NT2/D1 (cell line): ENCODE data around the gene SEMA7A.
"Not testable (repeated sequence)": the region's sequence is repeated elsewhere in the genome, so short reads cannot be mapped to it uniquely, and the experiment has no call there.

Experiments
- DNase-seq: peaks from one replicate; pipeline ENCODE4 v3.0.0-alpha.2; 2011; ENCODE audit warnings: low read depth, low spot score
- H3K27me3 ChIP-seq: 2 replicates; pipeline ENCODE4 v1.6.0; 2011; ENCODE audit warnings: mild to moderate bottlenecking; ENCODE audit not compliant: insufficient read length, insufficient read depth
- H3K36me3 ChIP-seq: 2 replicates; pipeline ENCODE4 v1.6.1; 2011; ENCODE audit warnings: mild to moderate bottlenecking, low read length, mixed read lengths; ENCODE audit not compliant: insufficient read depth, insufficient read length
- H3K4me1 ChIP-seq: 2 replicates; pipeline ENCODE4 v1.5.1; 2011; ENCODE audit not compliant: insufficient read depth, insufficient read length
- H3K4me3 ChIP-seq: 2 replicates; pipeline ENCODE4 v1.5.1; 2011; ENCODE audit warnings: low read depth; ENCODE audit not compliant: insufficient read length
- H3K9ac ChIP-seq: 2 replicates; pipeline ENCODE4 v1.6.0; 2011; ENCODE audit warnings: low read depth; ENCODE audit not compliant: insufficient read length
- H3K9me3 ChIP-seq: 2 replicates; pipeline ENCODE4 v1.5.1; 2011; ENCODE audit warnings: mild to moderate bottlenecking, low read length; ENCODE audit not compliant: insufficient read depth
- SUZ12 ChIP-seq: IDR thresholded peaks from 2 replicates; pipeline ENCODE4 v1.6.1; 2011; ENCODE audit not compliant: insufficient read length, insufficient read depth; ENCODE audit errors: extremely low read depth
- YY1 ChIP-seq: IDR thresholded peaks from 2 replicates; pipeline ENCODE4 v1.6.1; 2011; ENCODE audit not compliant: insufficient read length, insufficient read depth
- ZNF274 ChIP-seq: IDR thresholded peaks from 2 replicates; pipeline ENCODE4 v1.6.1; 2011; ENCODE audit warnings: mild to moderate bottlenecking, low read depth, low read length

The SEMA7A gene

DNA sequence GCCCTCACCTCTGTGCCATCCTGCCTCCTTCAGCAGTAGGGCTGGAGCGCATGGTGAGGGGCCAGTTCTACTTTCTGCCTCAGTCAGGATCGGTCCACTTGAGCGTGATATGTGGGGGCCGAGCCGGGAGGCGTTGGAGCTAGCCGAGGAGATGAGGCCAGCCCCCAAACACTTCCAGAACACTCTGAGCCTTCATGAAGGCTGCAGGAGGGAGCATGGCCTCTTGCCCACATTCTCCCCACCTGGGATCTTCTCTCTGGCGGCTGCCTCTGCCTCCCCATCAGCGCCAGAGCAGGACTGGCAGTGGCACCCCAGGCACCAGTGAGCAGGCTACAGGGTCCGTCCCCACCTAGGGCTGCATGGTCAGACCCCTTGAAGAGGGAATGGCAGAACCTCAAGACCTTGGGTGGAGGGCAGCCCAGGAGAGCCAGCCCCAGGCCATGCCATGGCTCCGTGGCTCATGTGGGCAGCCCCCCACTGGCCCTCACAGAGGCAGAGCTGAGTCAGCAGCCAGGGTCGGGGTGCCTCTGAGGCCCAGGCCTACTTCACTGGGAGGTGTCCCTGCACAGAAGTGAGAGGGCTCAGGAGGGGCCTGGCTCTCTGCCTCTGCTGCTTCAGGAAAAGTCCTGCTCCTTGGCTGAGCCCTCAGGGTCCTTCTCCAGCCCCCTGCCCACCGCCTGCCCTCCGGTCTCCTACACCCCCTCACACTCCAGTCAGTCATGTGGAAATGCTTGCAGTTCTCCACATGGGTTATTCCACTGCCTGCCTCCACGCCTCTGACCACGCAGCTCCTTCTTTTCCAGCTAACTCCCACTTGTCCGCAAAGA lies 38.2 kb downstream of the SEMA7A start:
- TF ChIP-seq YY1 (no peak), SUZ12 (no peak), ZNF274 (no peak)
- no peaks in the 10 kb centered on the region for H3K36me3 ChIP-seq
- H3K27me3 ChIP-seq = peaks cover 3% of the 10 kb centered on the region
- DNase-seq = no peak
- H3K9me3 ChIP-seq = no peaks in the 10 kb centered on the region
- H3K9ac ChIP-seq = no peak overlapping the region
- no peak overlapping the region for H3K4me3 ChIP-seq
- H3K4me1 ChIP-seq = peaks cover 30% of the 10 kb centered on the region

DNA sequence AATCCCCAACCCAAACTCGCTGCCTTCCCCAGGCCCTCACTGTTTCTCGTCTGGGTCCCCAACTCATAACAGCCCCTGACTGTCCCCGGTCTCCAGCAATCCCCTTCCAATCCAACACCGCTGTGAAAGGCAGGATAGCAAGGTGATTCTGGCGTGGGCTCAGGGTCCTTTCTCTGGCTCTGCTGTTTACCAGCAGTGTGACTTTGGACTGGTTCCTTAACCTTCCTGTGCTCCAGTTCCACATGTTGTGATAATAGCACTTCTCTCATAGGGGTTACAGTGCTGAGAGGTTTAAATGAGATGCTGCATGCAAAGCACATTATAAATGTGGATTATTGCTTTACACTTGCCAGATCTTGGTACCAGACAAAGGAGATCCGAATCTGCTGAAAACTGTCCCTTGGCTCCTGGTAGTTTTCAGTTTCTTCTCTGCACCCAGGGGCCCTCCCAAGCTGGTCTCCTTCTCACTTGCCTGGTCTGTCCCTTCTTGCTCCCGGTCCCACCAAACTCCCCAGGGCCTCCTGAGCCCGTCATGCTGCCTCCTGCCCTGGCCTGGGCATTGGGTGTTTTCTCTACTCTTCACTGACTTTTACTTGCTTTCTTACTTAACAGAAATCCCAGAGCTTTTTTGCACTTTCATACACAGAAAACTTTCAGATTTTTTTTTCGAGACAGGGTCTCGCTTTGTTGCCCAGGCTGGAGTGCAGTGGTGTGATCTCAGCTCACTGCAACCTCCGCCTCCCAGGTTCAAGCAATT lies 39.5 kb downstream of the SEMA7A start:
- no peak for DNase-seq
- Histone ChIP-seq H3K27me3 (peaks cover 3% of the 10 kb centered on the region), H3K9me3 (no peaks in the 10 kb centered on the region), H3K36me3 (no peaks in the 10 kb centered on the region), H3K4me3 (no peak overlapping the region), H3K9ac (no peak overlapping the region), H3K4me1 (peaks cover 34% of the 10 kb centered on the region)
- TF ChIP-seq ZNF274 = no peak
- TF ChIP-seq SUZ12 = no peak
- no peak for TF ChIP-seq YY1

DNA sequence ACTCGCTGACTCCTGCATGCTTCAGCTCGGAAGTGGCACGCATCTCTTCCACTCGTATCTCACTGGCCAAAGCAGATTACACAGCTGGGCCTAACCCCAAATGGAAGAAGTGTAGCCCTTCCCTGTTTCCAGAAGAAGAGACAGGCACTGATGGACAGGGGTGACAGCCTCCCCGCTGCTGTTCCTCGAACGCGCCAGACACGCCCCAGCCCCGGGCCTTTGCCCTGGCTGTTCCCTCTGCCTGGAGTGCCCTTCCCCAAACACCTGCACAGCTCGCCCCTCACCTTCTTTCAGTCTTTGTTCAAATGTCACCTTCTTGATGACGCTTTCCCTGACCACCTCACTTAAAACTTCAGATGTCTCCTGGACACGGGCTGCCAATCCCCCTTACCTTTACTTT lies 40.3 kb downstream of the SEMA7A start:
- Histone ChIP-seq H3K9me3 (no peaks in the 10 kb centered on the region), H3K9ac (no peak overlapping the region), H3K36me3 (no peaks in the 10 kb centered on the region), H3K4me3 (no peak overlapping the region), H3K27me3 (peaks cover 3% of the 10 kb centered on the region), H3K4me1 (peaks cover 40% of the 10 kb centered on the region)
- TF ChIP-seq SUZ12 (no peak), YY1 (no peak), ZNF274 (no peak)
- DNase-seq = no peak

DNA sequence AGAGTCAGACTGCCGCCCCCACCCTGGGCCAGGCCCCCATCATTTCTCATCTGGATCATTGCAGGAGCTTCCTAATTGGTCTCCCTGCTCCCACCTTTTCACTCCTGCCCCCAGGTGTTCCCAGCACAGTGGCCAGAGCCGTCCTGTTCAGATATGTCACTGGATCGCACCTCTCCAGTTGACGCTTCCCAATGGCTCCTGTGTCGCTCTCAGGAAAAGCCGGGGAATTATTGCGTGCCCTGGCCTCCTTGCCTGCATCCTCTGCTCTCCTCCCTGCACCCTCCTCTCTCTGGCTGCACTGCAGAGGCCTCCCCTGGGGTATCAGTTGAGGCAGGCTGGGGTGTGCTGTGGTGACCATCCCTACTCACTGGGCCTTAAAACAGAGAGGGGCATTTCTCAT lies 40.9 kb downstream of the SEMA7A start:
- peaks cover 38% of the 10 kb centered on the region for H3K4me1 ChIP-seq

DNA sequence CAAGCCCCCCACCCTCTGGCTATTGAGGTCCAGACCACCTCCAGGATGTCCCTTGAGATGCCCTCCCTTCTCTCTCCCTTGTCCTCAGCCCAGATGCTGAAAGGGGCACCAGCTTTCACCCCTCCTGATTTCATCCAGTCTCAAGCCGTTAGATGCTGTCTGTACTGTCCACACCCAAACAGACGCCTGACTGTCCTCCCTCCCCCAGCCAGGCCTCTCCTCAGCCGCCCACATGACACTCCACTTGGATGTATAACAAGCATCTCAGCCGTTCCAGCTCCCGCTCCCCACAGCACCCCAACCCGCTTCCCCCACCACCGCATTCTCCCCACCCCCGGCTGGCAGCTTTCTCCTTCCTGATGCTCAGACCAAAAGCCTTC lies 41.3 kb downstream of the SEMA7A start:
- Histone ChIP-seq H3K9ac (no peak overlapping the region), H3K4me1 (peaks cover 36% of the 10 kb centered on the region), H3K36me3 (no peaks in the 10 kb centered on the region), H3K27me3 (peaks cover 3% of the 10 kb centered on the region), H3K9me3 (no peaks in the 10 kb centered on the region), H3K4me3 (no peak overlapping the region)
- TF ChIP-seq ZNF274 (no peak), SUZ12 (no peak), YY1 (no peak)
- no peak for DNase-seq

More for the DNA sequence above, 40.9 kb downstream of the SEMA7A start:
- no peak overlapping the region for H3K4me3 ChIP-seq
- H3K9ac ChIP-seq = no peak overlapping the region
- H3K36me3 ChIP-seq = no peaks in the 10 kb centered on the region
- H3K27me3 ChIP-seq = peaks cover 3% of the 10 kb centered on the region
- no peak for TF ChIP-seq SUZ12
- no peaks in the 10 kb centered on the region for H3K9me3 ChIP-seq
- DNase-seq = no peak

DNA sequence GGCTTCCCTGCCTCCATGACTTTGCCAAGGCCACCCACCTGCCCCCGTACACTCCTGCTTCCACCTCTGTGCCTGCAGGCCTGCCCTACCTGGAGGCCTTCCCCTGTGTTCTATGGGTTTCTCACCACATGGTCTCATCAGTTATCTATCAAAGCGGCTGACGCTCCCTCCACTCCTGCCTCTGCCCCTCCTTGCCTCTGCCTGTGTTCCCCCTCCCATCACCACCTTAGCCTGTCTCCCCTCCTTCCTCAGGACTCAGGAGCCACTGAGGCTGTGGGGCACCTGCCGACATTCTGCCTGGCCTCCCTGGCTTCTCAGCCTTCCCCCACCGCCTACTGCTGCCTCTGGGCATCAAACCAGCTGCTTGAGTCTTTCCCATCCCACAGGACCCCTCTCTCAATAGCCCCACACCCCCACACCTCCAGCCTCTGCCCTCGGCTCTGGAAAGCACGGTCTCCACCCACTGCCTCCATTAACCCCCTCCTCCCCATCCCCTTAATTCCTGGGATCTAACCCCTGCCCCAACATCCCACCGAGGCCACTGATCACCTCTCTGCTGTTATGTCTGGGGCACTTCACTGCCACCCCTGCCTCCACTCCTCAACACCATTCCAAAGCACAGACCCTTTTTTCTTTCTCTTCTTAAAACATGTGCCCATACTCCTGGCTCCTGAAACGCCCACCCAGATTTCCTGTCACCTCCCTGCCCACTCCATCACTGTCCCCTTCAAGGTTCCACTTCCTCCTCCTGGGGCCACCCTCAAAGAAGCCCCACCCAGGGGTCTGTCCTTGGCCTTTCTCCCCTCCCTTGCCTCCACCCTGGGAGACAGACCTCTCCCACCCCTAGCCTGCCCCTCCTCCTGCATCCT lies 41.9 kb downstream of the SEMA7A start:
- no peaks in the 10 kb centered on the region for H3K9me3 ChIP-seq
- H3K4me3 ChIP-seq = no peak overlapping the region
- no peak overlapping the region for H3K9ac ChIP-seq
- peaks cover 34% of the 10 kb centered on the region for H3K4me1 ChIP-seq
- TF ChIP-seq ZNF274 = no peak
- H3K27me3 ChIP-seq = peaks cover 3% of the 10 kb centered on the region
- H3K36me3 ChIP-seq = no peaks in the 10 kb centered on the region
- no peak for DNase-seq

DNA sequence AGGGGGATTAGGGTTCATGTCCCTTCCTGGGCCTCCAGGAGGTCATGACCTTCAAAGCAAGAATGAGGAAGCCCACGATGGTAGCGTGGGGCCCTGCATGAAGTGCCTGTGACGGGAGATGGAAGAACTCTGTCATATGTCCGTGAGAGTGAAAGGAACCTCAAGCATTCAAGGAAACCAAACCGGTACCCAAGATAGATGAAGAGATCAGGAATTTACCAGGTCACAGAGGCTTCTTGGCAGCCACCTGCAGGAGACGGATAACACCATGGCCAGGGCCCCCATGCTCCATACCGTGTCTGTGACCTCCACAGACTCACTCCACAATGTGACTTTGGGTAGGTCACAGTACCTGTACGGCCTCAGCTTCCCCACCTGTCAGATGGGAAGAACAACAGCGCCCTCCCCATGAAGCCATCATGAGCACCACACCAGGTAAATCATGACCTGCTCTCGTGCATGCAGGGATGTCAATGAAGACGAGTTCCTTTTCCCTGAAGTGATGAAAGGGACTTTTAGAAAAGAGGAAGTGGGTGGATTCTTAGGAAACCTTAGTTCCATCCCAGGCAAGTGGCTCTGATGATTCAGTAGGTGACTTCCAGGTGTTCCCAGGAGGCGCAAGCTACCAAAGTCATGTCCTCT lies 43.0 kb downstream of the SEMA7A start:
- DNase-seq = no peak
- H3K9me3 ChIP-seq = no peaks in the 10 kb centered on the region
- H3K36me3 ChIP-seq = no peaks in the 10 kb centered on the region
- TF ChIP-seq ZNF274 = no peak
- peaks cover 3% of the 10 kb centered on the region for H3K27me3 ChIP-seq
- no peak overlapping the region for H3K9ac ChIP-seq
- H3K4me3 ChIP-seq = no peak overlapping the region
- H3K4me1 ChIP-seq = peaks cover 34% of the 10 kb centered on the region

DNA sequence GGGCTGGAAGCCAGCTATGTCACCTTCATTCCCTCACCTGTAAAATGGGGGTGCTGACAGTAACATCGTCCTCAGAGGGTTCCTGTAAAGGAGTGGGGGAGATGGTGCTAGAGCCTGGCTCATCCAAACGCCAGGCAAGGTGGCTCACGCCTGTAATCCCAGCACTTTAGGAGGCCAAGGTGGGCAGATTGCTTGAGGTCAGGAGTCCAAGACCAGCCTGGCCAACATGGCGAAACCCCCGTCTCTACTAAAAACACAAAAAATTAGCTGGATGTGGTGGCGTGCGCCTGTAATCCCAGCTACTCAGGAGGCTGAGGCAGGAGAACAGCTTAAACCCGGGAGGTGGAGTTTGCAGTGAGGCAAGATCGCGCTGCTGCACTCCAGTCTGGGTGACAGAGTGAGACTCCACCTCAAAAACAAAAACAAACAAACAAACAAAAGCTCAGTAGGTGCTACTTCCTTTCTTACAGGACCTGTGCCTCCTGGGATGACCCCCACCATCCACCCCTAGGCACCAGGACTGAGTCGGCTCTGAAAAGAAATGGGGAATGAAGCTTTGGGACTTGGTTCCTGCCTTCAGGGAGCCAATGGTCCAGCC lies 43.6 kb downstream of the SEMA7A start:
- H3K36me3 ChIP-seq, H3K4me3 ChIP-seq, H3K9me3 ChIP-seq, H3K9ac ChIP-seq, DNase-seq, H3K27me3 ChIP-seq: not testable (repeated sequence)
- peaks cover 38% of the 10 kb centered on the region for H3K4me1 ChIP-seq
